Neural progenitor cell (in vitro differentiated cells): Measurements from ENCODE around the gene ERMAP.

ENCODE experiments used
- EZH2 ChIP-seq: fragments of 200-600 bp; sonication (generic); IDR thresholded peaks from 2 replicates; pipeline ENCODE4 v1.6.1; 2017; ENCODE audit warnings: antibody characterized with exemption, mild to moderate bottlenecking, moderate library complexity
- TF ChIP-seq, protein P1 (sequence below): fragments of 200-600 bp; sonication (generic); IDR thresholded peaks from 2 replicates; pipeline ENCODE4 v1.5.1; 2017; ENCODE audit warnings: antibody characterized with exemption, mild to moderate bottlenecking

GRCh38 chr1:42866549-42866948 lies 49.6 kb downstream of the ERMAP start:
- TF ChIP-seq, protein P1, sequence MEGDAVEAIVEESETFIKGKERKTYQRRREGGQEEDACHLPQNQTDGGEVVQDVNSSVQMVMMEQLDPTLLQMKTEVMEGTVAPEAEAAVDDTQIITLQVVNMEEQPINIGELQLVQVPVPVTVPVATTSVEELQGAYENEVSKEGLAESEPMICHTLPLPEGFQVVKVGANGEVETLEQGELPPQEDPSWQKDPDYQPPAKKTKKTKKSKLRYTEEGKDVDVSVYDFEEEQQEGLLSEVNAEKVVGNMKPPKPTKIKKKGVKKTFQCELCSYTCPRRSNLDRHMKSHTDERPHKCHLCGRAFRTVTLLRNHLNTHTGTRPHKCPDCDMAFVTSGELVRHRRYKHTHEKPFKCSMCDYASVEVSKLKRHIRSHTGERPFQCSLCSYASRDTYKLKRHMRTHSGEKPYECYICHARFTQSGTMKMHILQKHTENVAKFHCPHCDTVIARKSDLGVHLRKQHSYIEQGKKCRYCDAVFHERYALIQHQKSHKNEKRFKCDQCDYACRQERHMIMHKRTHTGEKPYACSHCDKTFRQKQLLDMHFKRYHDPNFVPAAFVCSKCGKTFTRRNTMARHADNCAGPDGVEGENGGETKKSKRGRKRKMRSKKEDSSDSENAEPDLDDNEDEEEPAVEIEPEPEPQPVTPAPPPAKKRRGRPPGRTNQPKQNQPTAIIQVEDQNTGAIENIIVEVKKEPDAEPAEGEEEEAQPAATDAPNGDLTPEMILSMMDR: no peak
- TF ChIP-seq EZH2: no peak
